ENCODE results near the gene ARFIP2.

The ARFIP2 gene

DNA sequence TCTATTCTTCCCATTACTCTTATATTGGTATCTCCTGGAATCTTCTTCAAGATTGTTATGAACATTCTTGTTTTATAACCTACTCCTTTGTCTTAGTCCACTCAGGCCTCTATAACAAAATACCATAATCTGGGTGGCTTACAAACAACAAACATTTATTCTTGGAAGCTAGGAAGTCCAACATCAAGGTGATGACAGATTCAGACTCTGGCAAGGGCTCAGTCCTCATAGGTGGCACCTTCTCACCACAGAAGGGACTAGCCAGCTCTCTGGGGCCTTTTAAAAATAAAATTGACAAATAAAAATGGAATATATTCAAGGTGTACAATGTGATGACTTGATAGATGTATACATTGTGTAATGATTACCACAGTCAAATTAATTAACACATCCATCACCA lies 35.7 kb upstream of the ARFIP2 start:
- H3K4me3 ChIP-seq (ENCODE audit: low read depth, low read length), result no peak overlapping the region
- no peak for TF ChIP-seq CTCF (IDR thresholded peaks at IDR 0.05; ENCODE audit: low read depth, low read length, missing control alignments)
- no peak for DNase-seq (ENCODE audit: low read depth)

DNA sequence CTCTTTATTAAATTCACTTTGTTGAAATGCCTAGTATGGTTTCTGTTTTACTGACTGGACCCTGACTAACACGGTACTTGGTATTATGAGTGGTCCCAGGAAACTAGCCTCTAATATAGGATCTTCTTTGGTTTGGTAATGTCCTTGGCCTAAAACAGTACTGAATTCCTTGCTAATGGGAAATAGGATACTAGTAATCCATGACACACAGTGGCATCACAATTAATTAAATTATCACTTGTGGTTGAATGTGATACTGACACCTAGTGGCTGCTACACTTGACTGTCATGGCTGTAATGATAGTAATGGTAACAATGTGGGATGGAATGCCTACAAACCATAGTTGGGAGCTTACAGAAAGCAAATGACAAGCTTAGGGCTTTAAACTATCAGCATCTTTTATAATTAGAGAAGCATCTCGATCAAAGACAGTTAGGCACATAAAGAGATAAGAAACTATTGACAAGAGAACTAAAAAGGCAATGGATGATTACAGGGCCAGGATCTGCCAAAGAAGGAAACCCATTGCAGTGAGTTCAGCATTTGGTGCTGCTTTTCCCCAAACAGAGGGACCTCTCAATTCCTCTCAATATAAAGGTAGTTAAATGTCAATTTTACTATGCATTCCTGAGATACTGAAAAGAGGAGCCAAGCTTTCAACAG lies 24.6 kb upstream of the ARFIP2 start:
- no peak for DNase-seq (ENCODE audit: low read depth)
- no peak overlapping the region for H3K4me3 ChIP-seq (ENCODE audit: low read depth, low read length)
- TF ChIP-seq CTCF (IDR thresholded peaks at IDR 0.05; ENCODE audit: low read depth, low read length, missing control alignments), result peak; percentile 59

GRCh38 chr11:6504166-6504565 lies 23.0 kb upstream of the ARFIP2 start:
- no peak overlapping the region for H3K4me3 ChIP-seq (ENCODE audit: low read depth, low read length)
- no peak for TF ChIP-seq CTCF (IDR thresholded peaks at IDR 0.05; ENCODE audit: low read depth, low read length, missing control alignments)
- DNase-seq (ENCODE audit: low read depth), result no peak

GRCh38 chr11:6502382-6502781 lies 21.3 kb upstream of the ARFIP2 start:
- no peak for TF ChIP-seq CTCF (IDR thresholded peaks at IDR 0.05; ENCODE audit: low read depth, low read length, missing control alignments)
- no peak for DNase-seq (ENCODE audit: low read depth)
- H3K4me3 ChIP-seq (ENCODE audit: low read depth, low read length), result no peak overlapping the region

- TF ChIP-seq CTCF (IDR thresholded peaks at IDR 0.05; ENCODE audit: low read depth, low read length, missing control alignments), result no peak
- H3K4me3 ChIP-seq (ENCODE audit: low read depth, low read length), result no peak overlapping the region
- no peak for DNase-seq (ENCODE audit: low read depth)
These were observed 17.4 kb upstream of the ARFIP2 start for GRCh38 chr11:6498544-6498943.

- H3K4me3 ChIP-seq (ENCODE audit: low read depth, low read length), result no peak overlapping the region
- DNase-seq (ENCODE audit: low read depth), result no peak
- no peak for TF ChIP-seq CTCF (IDR thresholded peaks at IDR 0.05; ENCODE audit: low read depth, low read length, missing control alignments)
These were observed 17.0 kb upstream of the ARFIP2 start for GRCh38 chr11:6498121-6498520.
